OCI-LY1 (cell line): Measurements from ENCODE around the gene NCAPH2.

Experiments used
- H2AFZ ChIP-seq: fragments of 200-600 bp; sonication (generic), shearing (Covaris generic); 2 replicates; pipeline ENCODE4 v1.6.0; 2014; ENCODE audit warnings: antibody characterized with exemption, mild to moderate bottlenecking, low read length
- H3F3A ChIP-seq: fragments of 200-600 bp; sonication (generic), shearing (Covaris generic); 2 replicates; pipeline ENCODE4 v1.6.0; 2014; ENCODE audit warnings: mild to moderate bottlenecking, antibody characterized with exemption, low read length, moderate library complexity; ENCODE audit not compliant: insufficient read depth
- H3K27ac ChIP-seq: fragments of 200-600 bp; sonication (generic); 2 replicates; pipeline ENCODE4 v1.5.1; 2014; ENCODE audit warnings: low read length, mixed run types, mild to moderate bottlenecking, low read depth; ENCODE audit not compliant: poor library complexity, severe bottlenecking
- H3K27me3 ChIP-seq: fragments of 200-600 bp; sonication (generic); 2 replicates; pipeline ENCODE4 v1.6.0; 2014; ENCODE audit warnings: antibody characterized with exemption, mild to moderate bottlenecking, low read length, moderate library complexity; ENCODE audit not compliant: insufficient read depth
- H3K36me3 ChIP-seq: fragments of 200-600 bp; sonication (generic); 2 replicates; pipeline ENCODE4 v1.6.1; 2014; ENCODE audit warnings: mild to moderate bottlenecking, antibody characterized with exemption, low read length, moderate library complexity, mixed read lengths; ENCODE audit not compliant: insufficient read depth
- H3K4me1 ChIP-seq: fragments of 200-600 bp; sonication (generic); 2 replicates; pipeline ENCODE4 v1.5.1; 2014; ENCODE audit warnings: mild to moderate bottlenecking, low read length, moderate library complexity; ENCODE audit not compliant: insufficient read depth, severe bottlenecking
- H3K4me2 ChIP-seq: fragments of 200-600 bp; sonication (generic), shearing (Covaris generic); 2 replicates; pipeline ENCODE4 v1.6.1; 2014; ENCODE audit warnings: low read length
- H3K4me3 ChIP-seq: fragments of 200-600 bp; sonication (generic); 2 replicates; pipeline ENCODE4 v1.5.1; 2014; ENCODE audit warnings: low read length, low read depth, mild to moderate bottlenecking, mixed read lengths; ENCODE audit not compliant: poor library complexity, severe bottlenecking
- H3K79me2 ChIP-seq: fragments of 200-600 bp; shearing (Covaris generic); 2 replicates; pipeline ENCODE4 v1.6.1; 2016; ENCODE audit warnings: mixed run types, low read length, mixed read lengths; ENCODE audit not compliant: insufficient read depth
- H3K9ac ChIP-seq: fragments of 200-600 bp; sonication (generic), shearing (Covaris generic); 2 replicates; pipeline ENCODE4 v1.6.1; 2014; ENCODE audit warnings: mild to moderate bottlenecking, low read length, mixed read lengths
- H3K9me2 ChIP-seq: fragments of 200-600 bp; sonication (generic), shearing (Covaris generic); 2 replicates; pipeline ENCODE4 v1.6.1; 2014; ENCODE audit warnings: low read depth, mild to moderate bottlenecking, low read length, mixed read lengths
- H3K9me3 ChIP-seq: fragments of 200-600 bp; shearing (Covaris generic); 2 replicates; pipeline ENCODE4 v1.6.1; 2014; ENCODE audit warnings: low read length, mixed read lengths
- H4K20me1 ChIP-seq: fragments of 200-600 bp; sonication (generic), shearing (Covaris generic); 2 replicates; pipeline ENCODE4 v1.6.0; 2016; ENCODE audit warnings: mild to moderate bottlenecking, low read length; ENCODE audit not compliant: insufficient read depth
- CTCF ChIP-seq: fragments of 200-600 bp; sonication (generic), shearing (Covaris generic); IDR thresholded peaks from 2 replicates; pipeline ENCODE4 v1.5.1; 2017; ENCODE audit warnings: mild to moderate bottlenecking, antibody characterized with exemption, low read length, moderate library complexity, mixed read lengths
- EZH2 ChIP-seq: fragments of 200-600 bp; sonication (generic), shearing (Covaris generic); IDR thresholded peaks from 2 replicates; pipeline ENCODE4 v1.8.0; 2017; ENCODE audit warnings: borderline replicate concordance, mixed run types, mild to moderate bottlenecking, antibody characterized with exemption, low read length, moderate library complexity, mixed read lengths

Gene NCAPH2

GRCh38 chr22:50560034-50560433 is 52.0 kb downstream of the NCAPH2 start:
- Histone ChIP-seq H3K9ac (no peak overlapping the region), H3K9me3 (no peaks in the 10 kb centered on the region), H3K9me2 (no peaks in the 10 kb centered on the region), H2AFZ (no peak overlapping the region), H3K27ac (no peak overlapping the region), H3K4me2 (no peak overlapping the region), H3K27me3 (peaks cover 5% of the 10 kb centered on the region; the same call in 1 of the 2 replicates), H3F3A (no peaks in the 10 kb centered on the region), H3K4me1 (peaks cover 7% of the 10 kb centered on the region), H3K4me3 (no peak overlapping the region), H4K20me1 (no peaks in the 10 kb centered on the region), H3K79me2 (no peaks in the 10 kb centered on the region), H3K36me3 (no peaks in the 10 kb centered on the region)
- TF ChIP-seq CTCF (no peak), EZH2 (no peak)

GRCh38 chr22:50561401-50562358 is 53.7 kb downstream of the NCAPH2 start:
- no peaks in the 10 kb centered on the region for H3K9me2 ChIP-seq
- no peaks in the 10 kb centered on the region for H3K79me2 ChIP-seq
- no peaks in the 10 kb centered on the region for H3K36me3 ChIP-seq
- no peaks in the 10 kb centered on the region for H4K20me1 ChIP-seq
- H2AFZ ChIP-seq, result no peak overlapping the region
- H3K9ac ChIP-seq, result no peak overlapping the region
- no peaks in the 10 kb centered on the region for H3F3A ChIP-seq
- H3K27me3 ChIP-seq, result peaks cover 5% of the 10 kb centered on the region; the same call in 1 of the 2 replicates
- no peak overlapping the region for H3K4me2 ChIP-seq
- H3K27ac ChIP-seq, result no peak overlapping the region
- no peaks in the 10 kb centered on the region for H3K9me3 ChIP-seq
- no peak for TF ChIP-seq CTCF
- TF ChIP-seq EZH2, result no peak
- H3K4me3 ChIP-seq, result no peak overlapping the region
- H3K4me1 ChIP-seq, result peaks cover 7% of the 10 kb centered on the region

- no peak within 1 kb of the TSS for H3K27ac ChIP-seq
- H3K9me3 ChIP-seq, result no peaks in the 10 kb centered on the region
- H3K4me3 ChIP-seq, result peak within 1 kb of the TSS; percentile 63
- no peaks in the 10 kb centered on the region for H3K79me2 ChIP-seq
- H3K4me2 ChIP-seq, result peak within 1 kb of the TSS; percentile 89
- H3K9ac ChIP-seq, result peak within 1 kb of the TSS; percentile 51
- H3K9me2 ChIP-seq, result no peaks in the 10 kb centered on the region
- peaks cover 5% of the 10 kb centered on the region; the same call in 1 of the 2 replicates for H3K27me3 ChIP-seq
- TF ChIP-seq CTCF, result peak; percentile 79
- TF ChIP-seq EZH2, result no peak
- no peaks in the 10 kb centered on the region for H4K20me1 ChIP-seq
- no peaks in the 10 kb centered on the region for H3F3A ChIP-seq
- no peak within 1 kb of the TSS for H2AFZ ChIP-seq
- H3K4me1 ChIP-seq, result peaks cover 7% of the 10 kb centered on the region
- H3K36me3 ChIP-seq, result peaks cover 4% of the 10 kb centered on the region
These were observed 54.7 kb downstream of the NCAPH2 start, which contains the start of gene SYCE3 for GRCh38 chr22:50562523-50563412. Gene SYCE3 (minus strand): TSS chr22:50562919. CDS start chr22:50556405, 6,514 bp downstream.
